ENCODE data around the gene ACOT2.
A peak's percentile ranks its signal among the peaks of the same experiment; 100 is the strongest.
"Not testable (repeated sequence)": the region's sequence is repeated elsewhere in the genome, so short reads cannot be mapped to it uniquely, and the experiment has no call there.

Gene ACOT2, protein sequence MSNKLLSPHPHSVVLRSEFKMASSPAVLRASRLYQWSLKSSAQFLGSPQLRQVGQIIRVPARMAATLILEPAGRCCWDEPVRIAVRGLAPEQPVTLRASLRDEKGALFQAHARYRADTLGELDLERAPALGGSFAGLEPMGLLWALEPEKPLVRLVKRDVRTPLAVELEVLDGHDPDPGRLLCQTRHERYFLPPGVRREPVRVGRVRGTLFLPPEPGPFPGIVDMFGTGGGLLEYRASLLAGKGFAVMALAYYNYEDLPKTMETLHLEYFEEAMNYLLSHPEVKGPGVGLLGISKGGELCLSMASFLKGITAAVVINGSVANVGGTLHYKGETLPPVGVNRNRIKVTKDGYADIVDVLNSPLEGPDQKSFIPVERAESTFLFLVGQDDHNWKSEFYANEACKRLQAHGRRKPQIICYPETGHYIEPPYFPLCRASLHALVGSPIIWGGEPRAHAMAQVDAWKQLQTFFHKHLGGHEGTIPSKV

GRCh38 chr14:73569185-73569958 lies at the start of gene ACOT2:
Gene ACOT2, plus strand, starts transcription at chr14:73569213. Its CDS starts 28 bp downstream, at chr14:73569241.
- DNase-seq = peak in 1 of 2 experiments; percentile 46

- no peak for DNase-seq
Measured at GRCh38 chr14:73521229-73521628, 47.8 kb upstream of the ACOT2 start.

DNA sequence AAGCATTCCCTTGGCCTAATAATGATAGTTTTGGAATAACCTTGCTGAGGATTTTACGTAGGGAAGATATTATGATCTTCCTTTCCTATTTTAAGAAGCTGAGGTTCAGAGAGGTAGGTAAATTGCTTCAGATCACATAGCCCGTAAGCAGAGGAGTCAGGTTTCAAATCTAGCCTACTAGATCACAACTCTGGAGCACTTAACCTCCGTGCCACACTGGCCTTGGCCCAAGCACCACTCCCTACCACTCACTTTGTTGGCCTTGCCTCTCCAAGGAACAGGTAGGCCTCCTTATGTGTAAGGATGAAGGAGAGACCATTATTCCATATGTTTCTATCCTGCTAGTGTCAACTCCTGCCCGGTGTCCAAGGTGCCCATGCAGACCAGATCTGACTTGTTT lies 44.5 kb upstream of the ACOT2 start:
- DNase-seq = no peak

DNA sequence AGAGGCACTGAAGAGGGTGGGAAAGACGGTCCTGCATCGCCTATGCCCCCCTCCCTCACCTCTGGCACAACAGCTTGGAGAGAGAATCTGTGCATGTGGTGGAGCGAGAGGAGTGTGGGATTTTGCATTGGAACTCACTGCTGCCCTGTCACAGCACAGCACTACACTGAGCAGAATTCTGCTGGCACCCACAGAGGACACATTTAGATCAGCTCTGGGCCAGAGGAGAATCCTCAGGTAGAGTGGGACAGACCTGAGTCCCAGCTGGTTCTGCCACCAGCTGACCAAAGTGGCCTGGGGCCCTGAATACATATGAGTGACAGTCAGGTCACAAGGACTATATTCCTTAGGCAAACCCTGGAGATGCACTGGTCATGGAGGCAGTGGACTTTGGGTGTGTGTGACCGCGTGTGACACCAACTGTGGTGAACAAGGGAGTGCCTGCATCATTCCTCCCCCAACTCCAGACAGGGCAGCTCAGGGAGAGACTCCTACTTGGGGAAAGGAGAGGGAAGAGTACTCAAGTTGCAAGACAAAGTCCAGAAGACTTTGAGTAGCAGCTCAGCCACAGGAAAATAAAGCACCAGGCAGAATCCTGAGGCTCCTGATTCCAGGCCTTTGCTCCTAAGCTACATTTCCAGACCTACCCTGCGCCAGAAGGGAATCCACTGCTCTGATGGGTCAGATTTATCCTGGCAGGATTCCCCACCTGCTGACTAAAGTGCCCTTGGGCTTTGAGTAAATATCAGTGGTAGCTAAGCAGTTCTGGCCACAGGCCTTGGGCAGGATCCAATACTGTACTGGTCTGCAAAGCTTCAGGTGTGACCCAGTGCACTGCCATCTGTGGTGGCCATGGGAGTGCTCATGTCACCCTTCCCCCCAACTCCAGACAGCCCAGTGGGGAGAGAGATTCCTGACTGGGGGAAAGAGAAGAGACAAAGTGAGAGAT lies 42.7 kb upstream of the ACOT2 start:
- DNase-seq = no peak

DNA sequence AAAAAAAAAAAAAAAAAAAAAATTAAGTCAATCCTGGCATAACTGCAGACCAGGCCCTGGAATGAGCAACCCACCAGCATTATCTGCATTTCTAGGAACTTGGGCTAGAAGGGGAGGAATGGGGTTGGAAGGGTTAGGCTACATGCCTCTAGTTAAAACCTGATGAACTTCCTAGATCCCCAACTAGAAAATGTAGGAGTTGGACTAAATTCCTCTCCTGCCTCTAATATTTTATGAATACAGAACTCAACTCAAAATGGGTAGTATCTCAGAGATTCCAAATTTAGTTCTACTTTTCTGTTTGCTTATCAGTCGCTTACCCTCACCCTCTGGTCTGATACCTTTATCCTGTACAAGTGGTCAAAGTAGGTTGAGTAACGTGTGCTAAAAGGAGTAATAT lies 39.7 kb upstream of the ACOT2 start:
- not testable (repeated sequence) for DNase-seq

GRCh38 chr14:73531971-73532370 lies 37.0 kb upstream of the ACOT2 start:
- not testable (repeated sequence) for DNase-seq

GRCh38 chr14:73537244-73538045 lies 31.6 kb upstream of the ACOT2 start:
- DNase-seq = not testable (repeated sequence)

GRCh38 chr14:73539017-73539416 lies 30.0 kb upstream of the ACOT2 start:
- DNase-seq = not testable (repeated sequence)

DNA sequence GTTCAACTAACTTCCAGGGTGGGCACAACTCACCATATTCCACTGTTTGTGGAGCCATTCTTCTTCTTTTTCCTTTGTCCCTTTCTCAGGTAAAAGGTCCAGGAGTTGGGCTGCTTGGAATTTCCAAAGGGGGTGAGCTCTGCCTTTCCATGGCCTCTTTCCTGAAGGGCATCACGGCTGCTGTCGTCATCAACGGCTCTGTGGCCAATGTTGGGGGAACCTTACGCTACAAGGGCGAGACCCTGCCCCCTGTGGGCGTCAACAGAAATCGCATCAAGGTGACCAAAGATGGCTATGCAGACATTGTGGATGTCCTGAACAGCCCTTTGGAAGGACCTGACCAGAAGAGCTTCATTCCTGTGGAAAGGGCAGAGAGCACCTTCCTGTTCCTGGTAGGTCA lies 26.1 kb upstream of the ACOT2 start:
- not testable (repeated sequence) for DNase-seq

DNA sequence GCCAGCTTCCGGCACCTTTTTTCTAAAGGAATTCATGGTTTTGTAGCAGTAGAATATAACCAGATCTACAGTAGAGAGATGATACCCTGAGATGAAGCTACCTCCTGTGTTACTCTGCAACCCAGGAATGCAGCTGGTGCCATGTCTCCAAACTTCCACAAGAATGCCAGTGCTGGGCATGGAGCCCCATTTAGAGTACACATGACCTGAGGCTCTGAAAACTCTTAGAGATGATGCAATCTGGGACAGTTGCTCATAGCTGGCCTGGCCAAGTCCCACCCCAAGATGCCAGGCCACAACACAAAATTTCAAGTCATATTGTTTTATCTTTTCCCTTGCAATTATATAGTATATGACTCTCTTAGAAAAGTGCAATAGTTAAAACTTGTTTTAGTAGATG lies 23.7 kb upstream of the ACOT2 start:
- DNase-seq = not testable (repeated sequence)

GRCh38 chr14:73549097-73549496 lies 19.9 kb upstream of the ACOT2 start:
- DNase-seq = not testable (repeated sequence)

- not testable (repeated sequence) for DNase-seq
Measured at GRCh38 chr14:73549889-73550524, 19.0 kb upstream of the ACOT2 start.

DNA sequence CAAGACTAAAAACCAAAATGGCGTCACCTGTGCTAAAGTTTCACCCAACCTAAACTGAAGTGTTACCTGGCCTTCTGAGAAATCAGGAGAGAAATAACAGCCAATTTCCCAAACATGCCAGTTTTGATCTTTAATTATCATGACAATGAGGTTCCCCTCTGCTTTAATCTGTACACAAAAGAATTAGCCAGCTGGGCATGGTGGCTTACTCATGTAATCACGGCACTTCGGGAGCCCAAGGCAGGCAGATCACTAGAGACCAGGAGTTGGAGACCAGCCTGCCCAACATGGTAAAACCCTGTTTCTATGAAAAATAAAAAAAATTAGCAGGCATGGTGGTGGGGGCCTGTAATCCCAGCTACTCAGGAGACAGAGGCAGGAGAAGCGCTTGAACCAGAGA lies 15.2 kb upstream of the ACOT2 start:
- DNase-seq = no peak

DNA sequence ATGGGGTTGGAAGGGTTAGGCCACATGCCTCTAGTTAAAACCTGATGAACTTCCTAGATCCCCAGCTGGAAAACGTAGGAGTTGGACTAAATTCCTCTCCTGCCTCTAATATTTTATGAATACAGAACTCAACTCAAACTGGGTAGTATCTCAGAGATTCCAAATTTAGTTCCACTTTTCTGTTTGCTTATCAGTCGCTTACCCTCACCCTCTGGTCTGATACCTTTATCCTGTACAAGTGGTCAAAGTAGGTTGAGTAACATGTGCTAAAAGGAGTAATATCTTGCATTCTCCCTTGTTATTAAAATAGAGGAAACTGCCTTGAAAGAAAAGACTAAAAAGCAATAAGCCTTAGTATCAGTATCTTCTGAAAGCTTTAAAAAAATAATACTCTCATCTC lies 11.8 kb upstream of the ACOT2 start:
- DNase-seq = not testable (repeated sequence)

DNA sequence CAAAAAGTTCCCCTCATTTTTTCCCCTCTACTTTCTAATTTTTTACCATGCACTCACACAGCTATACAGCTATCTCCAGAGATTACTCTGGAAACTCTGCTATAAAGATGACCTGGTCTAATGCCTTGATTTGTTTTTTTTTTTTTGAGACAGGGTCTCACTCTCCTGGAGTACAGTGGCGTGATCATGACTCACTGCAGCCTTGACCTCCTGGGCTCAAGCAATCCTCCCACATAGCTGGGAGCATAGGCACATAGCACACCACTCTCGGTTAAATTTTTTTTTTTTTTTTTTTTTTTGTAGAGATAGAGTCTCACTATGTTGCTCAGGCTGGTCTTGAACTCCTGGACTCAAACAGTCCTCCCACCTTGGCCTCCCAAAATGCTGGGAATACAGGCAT lies 10.8 kb upstream of the ACOT2 start:
- DNase-seq = not testable (repeated sequence)

DNA sequence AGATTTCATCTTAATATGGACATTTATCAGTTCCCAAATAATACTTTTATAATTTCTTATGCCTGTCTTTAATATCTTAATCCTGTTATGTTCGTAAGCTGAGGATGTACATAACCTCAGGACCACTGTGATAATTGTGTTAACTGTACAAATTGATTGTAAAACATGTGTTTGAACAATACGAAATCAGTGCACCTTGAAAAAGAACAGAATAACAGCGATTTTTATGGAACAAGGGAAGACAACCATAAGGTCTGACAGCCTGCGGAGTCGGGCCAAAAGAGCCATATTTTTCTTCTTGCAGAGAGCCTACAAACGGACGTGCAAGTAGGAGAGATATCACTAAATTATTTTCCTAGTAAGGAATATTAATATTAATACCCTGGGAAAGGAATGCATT lies 6.8 kb upstream of the ACOT2 start:
- not testable (repeated sequence) for DNase-seq

GRCh38 chr14:73562696-73563095 lies 6.3 kb upstream of the ACOT2 start:
- not testable (repeated sequence) for DNase-seq

DNA sequence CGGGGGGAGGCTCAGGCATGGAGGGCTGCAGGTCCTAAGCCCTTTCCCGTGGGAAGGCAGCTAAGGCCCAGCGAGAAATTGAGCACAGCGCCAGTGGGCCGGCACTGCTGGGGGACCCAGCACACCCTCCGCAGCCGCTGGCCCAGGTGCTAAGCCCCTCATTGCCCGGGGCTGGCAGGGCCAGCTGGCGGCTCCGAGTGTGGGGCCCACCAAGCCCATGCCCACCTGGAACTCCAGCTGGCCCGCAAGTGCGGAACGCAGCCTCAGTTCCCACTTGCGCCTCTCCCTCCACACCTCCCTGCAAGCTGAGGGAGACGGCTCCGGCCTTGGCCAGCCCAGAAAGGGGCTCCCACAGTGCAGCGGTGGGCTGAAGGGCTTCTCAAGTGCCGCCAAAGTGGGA lies 2.6 kb upstream of the ACOT2 start:
- DNase-seq = not testable (repeated sequence)

DNA sequence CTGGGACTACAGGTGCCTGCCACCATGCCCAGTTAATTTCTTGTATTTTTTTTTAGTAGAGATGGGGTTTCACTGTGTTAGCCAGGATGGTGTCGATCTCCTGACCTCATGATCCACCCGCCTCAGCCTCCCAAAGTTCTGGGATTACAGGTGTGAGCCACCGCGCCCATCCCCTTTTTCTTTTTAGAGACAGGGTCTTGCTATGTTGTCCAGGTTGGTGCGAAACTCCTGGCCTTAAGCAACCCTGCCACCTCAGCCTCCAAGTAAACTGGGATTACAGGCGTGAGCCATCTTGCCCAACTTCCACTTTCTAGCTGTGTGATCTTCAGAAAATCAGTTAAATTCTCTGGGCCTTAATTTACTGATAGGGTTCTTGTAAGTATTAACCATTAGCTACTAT lies 2.1 kb upstream of the ACOT2 start:
- DNase-seq = not testable (repeated sequence)

- no peak for DNase-seq
Measured at GRCh38 chr14:73567358-73567757, 1.7 kb upstream of the ACOT2 start.
